LHCN-M2 (cell line): ENCODE measurements around the gene TNN. TPM values are rescaled to one million over a fixed set of nuclear protein-coding genes. Genes with fewer than 3 reads are reported as not detected.
"Not testable (repeated sequence)": the region's sequence is repeated elsewhere in the genome, so short reads cannot be mapped to it uniquely, and the experiment has no call there.

Experiments used
- DNase-seq: peaks from one replicate; pipeline ENCODE4 v3.0.0-alpha.2; 2012; ENCODE audit warnings: low read depth
- total RNA-seq: library from RNA; depleted of rRNA; stranded (reverse); fragments of >200 nt; gene quantifications from 2 replicates; pipeline ENCODE4 v1.2.3, GENCODE V29; 2014

TNN gene
- total RNA-seq, 1 experiment from 2014 or later: not detected

DNA sequence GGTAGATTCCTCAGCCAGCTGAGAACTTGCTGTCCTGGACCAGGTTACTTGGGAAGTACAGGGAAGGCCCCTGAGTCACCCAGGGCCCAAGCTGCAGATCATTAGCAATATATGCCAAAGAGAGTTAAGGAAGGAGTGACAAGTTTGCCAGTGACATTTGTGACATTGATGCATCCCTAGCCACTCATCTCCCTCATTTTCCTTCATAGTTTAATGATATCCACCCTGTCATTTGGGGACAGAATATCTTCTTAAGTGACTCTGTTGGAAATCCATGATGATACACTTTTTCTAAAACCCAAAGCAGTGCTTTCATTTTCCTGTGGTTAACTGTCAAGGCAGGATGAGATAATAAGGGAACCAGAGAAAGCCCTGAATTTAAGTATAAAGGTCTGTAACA, 3.2 kb downstream of the TNN start:
- no peak for DNase-seq

DNA sequence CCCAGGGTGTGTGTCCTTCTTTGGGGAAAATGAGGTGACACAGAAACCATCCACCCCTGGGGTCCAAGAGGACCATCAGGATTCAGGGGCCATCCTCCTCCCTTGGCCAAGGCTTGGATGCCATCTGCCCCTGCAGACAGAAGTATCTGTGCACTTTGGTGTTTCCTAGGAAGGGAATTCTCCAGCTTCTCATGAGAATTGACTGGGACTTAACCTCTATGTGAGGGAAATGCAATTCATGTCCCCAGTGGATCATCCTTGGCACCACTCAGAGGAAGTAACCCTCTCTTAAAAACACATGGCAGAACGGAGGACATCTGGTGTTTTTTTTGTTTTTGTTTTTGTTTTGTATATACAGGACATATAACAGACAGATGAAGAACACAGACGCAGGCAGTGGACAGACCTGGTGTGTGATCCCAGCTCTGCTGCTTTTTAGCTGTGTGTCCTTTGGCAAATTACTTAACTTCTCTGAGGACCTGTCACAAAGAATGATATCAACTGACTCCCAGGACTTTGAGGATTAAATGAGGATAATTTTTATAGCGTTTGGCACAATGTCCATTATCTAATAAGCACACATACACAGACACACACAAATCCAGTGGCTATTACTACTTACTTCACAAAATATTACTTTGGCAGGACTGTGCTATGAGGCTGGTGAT, 3.8 kb downstream of the TNN start:
- DNase-seq: no peak

DNA sequence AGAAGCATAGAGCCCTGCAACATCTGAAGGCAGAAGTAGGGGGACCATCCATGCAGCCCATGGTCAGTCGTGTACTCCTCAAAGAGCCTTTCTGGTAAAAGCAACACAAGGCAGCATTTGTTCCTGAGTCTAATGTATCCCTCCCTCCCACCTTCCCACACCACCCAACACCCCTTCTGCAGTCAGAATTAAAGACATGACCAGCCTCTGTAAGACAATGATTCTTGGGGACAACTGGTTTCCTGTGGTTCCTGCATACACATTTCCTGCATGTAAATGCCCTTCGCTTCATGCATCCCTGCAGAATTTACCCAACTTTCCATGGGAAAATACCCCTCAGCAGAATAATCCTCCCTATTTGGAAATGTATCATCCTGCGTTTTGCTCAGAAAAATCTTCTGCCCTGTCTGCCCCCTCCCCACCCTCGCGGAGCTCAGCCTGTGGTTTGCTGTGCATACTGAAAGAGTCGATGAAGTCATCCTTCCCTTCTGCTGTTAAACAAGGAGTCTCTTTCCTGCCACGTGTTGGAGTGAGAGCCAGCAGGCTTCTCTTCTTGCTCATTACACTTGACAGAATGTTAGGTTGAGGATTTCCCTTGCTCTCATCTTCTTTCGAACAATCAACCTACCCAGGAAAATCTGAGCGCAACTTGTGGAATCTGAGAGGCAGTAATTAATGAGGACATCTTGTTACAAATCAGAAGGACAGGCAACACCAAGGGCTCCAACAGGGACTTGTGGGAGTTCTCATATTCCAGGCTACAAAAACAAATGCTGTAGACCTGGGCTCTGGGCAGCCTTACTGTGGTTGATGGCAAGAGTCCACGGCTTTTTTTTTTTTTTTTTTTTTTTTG, 4.7 kb downstream of the TNN start:
- DNase-seq: peak; percentile 47

DNA sequence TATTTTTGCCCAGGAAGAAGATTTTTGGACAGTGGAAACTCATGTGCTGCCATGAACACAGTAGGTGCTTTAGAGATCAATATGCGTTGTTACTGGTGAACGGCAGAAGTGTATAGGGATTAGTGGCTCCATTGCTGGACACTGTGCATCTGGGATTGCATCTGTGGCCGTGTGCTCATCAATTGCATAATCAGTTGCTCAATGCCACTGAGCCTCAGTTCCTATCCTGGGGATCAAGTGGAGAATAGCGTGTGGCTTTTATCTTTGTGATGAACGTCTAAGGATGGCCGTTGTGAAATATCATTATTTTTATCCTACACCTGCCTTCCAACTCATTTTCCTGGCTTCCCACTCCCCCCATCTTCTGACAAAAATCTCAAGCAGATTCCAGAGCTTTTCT, 5.4 kb downstream of the TNN start:
- DNase-seq: no peak

DNA sequence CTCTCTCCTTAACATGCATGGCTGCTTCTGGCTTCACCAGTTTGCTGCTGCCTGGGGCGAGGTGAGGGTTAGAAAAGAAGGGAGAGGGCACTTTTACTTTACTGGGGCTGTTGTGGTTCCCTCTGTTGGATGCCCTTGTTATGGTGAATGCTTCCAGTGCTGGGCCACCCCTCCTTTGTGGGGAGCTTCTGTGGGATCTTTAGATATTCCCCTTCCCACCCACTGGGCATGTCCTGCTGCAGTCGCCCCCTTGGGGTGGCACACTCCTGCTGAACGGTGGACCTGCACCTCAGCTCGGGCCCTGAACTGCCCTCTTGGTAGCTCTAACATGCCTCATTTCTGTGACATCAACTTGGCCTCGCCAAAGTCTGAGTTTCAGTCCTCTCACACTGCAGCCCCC, 6.0 kb downstream of the TNN start:
- DNase-seq: no peak

DNA sequence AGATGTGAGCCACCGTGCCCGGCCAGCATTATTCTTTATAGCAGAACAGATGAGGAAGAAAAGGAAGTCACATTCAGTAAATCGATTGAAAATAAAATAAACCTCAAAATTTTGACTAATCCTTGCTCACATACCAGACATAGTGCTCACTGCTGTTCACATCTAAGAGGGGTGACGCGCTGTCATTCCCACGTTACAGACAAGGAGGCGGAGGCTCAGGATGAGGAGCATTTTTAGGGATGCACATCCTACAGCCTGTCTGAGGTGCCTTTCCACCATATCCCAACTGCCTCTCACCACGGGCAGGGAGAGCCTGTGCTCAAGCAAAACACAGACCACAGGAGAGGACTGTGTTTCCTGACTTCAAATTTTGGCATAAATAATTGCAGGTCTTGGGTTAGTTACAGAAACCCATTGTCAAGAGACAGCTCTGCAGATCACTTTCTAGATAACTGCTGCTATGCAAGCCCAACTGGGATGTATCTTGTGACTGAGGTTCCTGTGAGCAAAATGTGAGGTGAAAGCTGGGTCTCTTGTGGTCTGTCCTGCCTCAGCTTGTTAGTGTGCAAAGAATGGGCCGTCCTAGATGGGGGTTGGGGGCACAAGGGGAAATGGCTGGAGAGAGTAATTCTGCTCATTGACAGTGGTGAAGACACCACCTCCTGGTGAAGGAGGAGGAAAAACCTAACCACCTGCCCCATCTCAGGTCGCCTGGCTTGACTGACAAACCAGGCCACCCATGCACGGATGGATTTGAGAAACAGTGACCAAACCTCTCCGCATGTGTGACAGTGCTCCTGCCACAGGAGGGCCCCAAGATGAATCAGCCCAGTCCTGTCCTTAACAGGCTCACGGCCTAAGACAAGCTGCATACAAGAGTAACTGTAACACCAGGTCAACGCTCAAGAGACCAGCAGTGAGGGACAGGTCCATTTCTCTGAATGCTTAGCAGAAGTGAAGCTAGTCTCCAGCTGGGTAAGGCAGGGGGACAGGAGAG, 8.2 kb downstream of the TNN start:
- DNase-seq: no peak

DNA sequence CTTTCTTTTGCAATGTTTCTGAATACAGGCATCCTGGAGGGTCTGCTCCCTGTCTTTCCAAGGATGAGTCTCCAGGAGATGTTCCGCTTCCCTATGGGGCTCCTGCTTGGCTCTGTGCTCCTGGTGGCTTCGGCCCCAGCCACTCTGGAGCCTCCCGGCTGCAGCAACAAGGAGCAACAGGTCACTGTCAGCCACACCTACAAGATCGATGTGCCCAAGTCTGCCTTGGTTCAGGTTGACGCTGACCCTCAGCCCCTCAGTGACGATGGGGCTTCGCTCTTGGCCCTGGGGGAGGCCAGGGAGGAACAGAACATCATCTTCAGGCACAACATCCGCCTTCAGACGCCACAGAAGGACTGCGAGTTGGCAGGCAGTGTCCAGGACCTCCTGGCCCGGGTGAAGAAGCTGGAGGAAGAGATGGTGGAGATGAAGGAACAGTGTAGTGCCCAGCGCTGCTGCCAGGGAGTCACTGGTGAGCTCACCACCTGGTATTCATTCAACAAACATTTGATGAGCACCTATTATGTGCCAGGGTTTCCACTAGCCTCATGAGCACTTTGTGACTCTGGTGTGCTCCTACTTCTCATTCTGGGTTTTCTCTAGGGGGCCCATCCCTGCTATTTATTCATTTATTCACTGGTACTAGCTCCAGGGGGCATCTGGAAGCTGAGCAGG, 9.9 kb downstream of the TNN start:
- no peak for DNase-seq

DNA sequence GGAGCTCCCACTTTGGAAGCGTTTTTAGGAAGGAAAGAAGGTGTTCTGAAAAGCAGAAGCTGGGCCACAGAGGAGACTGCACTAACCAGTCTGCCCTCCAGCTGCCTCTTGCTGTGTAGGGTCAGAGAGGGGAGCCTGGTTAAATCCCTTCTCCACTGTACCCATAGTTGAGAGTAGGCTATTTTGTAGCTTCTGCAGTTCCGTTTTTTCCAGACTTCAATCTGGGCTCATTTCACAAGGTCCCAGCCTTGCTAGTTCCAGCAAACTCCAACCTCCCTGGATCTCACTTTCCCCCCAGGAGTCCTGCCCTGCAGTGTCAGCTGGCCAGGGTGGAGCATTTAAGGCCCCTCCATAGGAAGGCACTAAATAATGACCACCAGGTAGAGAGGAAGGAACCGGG, 11.0 kb downstream of the TNN start:
- no peak for DNase-seq

DNA sequence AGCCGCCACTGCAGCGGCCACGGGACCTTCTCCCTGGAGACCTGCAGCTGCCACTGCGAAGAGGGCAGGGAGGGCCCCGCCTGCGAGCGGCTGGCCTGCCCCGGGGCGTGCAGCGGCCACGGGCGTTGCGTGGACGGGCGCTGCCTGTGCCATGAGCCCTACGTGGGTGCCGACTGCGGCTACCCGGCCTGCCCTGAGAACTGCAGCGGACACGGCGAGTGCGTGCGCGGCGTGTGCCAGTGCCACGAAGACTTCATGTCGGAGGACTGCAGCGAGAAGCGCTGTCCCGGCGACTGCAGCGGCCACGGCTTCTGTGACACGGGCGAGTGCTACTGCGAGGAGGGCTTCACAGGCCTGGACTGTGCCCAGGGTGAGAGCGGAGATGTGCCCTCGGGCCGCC, 11.7 kb downstream of the TNN start:
- DNase-seq: no peak

DNA sequence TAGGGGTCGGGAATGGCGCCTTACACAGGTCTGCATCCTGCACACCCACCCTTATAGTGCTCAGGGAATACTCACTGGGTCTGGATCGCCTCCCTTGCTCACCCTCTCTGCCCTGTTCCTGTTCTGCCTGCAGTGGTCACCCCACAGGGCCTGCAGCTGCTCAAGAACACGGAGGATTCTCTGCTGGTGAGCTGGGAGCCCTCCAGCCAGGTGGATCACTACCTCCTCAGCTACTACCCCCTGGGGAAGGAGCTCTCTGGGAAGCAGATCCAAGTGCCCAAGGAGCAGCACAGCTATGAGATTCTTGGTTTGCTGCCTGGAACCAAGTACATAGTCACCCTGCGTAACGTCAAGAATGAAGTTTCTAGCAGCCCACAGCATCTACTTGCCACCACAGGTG, 12.4 kb downstream of the TNN start:
- no peak for DNase-seq

DNA sequence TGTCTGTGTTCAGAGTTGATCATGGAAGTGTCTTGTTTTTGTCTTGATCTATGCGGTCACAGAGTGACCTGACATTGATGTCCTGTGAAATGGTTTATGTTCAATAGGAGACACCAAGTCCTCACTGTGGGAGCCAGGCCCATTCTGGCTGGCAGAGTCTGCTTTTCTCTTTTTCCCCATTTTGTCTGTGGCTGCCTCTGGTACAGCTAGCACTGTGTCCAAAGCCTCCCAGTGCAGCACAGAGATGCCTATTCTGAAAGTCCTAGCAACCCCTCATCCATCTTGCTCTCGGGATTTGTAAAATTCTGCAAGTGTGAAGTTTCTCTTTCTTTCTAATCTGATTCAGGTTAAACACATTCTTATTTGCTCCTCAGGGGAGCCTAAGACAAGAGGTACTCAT, 14.3 kb downstream of the TNN start:
- DNase-seq: no peak

DNA sequence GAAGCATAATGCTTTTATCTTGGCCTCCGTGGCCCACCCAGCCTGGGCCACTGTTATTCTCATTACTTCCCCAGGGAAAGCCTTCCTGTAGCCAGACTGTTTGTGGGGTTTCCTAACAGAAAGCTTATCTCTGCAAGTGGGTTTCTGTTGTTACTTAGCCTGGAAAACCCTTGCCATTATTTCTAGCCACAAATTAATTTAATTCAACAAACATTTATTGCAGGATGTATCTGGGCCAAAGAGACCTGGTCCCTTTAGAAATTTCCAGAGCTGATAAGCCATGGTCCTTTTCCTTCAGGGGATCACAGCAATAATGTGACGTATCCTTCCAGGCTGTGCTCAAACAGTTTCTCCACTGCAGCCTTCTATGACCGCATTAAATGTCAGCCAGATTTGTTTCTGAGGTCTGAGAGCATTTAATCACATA, 20.9 kb downstream of the TNN start:
- DNase-seq: no peak

DNA sequence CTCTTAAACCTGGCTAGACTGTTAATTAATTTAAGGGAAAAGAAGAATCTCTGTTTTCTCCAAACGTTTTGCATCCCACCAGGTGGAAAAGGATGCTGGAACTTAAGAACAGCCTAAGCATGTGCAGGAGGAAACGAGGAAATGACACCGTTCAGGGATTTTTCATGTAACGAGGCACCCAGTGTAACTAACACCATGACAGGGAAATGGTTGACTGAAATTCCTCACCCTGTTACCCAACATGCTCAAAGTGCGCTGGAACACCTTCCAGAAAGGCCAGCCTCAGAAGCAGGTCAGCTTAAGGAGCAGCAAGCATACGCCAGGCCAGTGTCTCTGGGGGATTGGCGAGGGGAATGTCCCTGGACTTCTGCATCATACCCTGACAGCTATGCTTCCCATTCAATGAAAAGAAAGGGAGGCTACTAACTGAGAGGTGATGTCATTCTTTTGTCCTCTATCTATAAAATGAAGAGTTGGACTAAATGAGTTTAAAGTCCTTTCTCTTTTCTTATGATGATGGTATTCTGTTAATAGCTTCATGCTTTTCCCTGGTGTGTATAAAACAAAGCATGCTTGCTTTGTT, 21.6 kb downstream of the TNN start:
- no peak for DNase-seq

DNA sequence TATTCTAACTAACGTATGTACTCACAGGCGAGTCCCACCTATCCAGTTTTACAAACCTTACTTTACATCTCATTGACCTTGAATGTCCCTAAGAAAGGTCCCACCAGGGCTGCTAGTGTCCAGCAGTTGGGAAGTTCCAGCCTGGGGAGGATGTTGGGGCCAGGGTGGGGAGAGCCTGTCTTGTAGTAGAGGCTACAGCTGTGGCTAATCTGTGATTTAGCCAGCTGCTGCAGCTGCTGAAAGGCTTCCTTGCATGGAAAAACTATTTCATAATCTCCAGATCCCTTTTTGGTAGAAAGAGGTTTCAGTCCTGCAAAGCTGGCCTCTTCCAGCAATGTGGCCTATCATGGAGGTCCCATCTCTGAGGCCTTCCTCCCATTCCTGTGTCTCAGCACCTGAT, 23.1 kb downstream of the TNN start:
- DNase-seq: no peak

DNA sequence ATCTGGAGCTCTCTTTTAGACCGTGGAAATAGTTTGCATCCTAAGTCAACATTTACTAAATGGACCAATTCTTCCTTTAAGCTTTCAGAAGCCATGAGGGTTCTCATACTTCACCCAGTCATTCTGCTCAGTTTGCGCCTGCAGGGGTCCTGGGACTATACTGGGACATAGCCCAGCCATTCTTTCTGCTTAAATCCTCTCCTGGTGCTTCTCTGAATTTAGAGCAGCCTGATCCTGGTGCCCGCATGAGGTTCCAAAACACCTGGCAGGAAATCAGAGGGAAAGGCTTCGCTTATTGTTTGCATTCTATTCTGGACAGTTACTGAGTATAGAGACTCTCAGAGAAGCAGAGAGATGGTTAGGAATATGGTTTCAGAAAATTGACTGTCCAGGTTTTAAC, 27.0 kb downstream of the TNN start:
- DNase-seq: no peak

DNA sequence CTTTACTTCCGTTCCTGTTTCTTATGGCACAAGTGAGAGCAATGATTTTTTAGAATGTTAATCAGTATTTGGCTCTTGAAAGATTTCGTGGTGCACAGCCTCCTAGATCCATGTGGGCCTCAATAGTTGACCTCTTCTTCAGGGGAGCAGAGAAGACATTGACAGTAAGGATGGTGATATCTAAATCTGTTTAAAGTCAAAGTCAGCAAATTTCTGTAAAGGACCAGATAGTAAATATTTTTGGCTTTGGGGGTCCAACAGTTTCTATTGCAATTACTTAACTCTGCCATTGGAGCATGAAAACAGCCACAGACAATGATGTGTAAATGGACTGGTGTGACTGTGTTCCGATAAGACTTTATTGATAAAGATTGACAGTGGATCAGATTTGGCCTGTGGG, 27.4 kb downstream of the TNN start:
- no peak for DNase-seq

DNA sequence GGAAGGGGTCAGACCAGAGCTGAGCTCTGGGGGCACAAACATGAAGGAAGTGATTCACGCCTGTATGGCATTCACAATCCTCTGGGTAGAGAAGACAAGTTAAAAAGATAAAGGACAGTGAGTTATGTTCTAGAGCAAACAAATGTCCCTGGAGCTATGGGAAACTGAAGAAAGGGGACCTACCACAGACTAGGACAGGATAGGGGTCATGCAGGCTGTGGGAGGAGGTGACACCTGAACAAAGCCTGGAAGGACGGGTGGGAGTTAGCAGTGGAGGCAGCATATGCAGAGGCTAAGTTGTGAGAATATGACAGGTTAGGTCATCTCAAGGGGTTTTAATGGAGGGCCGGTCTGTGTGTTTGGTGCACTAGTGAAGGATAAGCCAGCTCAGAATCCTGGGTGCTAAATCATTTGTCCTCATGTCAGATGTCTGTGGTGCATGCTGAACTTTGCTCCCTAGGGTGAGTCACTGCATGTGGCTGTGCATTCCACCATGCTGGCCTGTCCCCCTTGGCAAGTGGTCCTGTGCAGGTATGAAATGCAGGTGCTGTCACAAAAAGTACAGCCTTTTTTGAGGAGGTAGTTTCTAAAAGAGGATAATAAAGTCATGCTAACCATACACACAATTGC, 28.5 kb downstream of the TNN start:
- no peak for DNase-seq

DNA sequence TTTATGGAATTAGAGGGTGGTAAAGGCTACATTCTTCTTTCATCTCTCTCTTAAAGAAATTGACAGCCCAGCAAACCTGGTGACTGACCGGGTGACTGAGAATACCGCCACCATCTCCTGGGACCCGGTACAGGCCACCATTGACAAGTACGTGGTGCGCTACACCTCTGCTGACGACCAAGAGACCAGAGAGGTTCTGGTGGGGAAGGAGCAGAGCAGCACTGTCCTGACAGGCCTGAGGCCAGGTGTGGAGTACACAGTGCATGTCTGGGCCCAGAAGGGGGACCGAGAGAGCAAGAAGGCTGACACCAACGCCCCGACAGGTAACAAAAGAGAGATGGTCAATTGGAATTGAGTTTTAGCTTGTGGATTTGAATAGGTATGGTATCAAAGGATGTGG, 29.7 kb downstream of the TNN start:
- DNase-seq: no peak

DNA sequence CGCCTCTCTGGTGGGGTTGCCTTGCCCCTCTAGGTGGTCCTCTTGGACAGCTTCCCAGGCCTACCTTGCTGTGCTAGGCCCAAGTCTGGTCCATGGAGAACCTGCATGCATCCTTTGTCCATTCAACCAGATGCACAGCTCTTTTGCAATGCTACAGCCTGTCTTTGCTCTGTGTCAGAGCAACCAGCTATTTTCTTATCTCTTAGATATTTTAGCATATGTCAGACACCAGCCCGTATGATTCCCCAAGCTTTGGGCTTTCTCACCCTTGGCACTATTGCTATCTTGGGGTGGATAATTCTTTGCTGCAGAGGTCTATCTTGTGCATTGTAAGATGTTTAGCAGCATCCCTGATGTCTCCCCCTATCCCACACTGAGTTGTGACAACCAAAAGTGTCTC, 32.3 kb downstream of the TNN start:
- DNase-seq: no peak

DNA sequence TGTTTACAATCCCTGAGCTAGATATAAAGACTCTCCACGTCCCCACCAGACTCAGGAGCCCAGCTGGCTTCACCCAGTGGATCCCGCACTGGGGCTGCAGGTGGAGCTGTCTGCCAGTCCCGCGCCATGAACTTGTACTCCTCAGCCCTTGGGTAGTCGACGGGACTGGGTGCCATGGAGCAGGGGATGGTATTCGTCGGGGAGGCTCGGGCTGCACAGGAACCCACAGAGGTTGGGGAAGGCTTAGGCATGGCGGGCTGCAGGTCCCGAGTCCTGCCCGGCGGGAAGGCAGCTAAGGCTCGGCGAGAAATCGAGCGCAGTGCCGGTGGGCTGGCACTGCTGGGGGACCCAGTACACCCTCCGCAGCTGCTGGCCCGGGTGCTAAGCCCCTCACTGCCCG, 34.5 kb downstream of the TNN start:
- DNase-seq: not testable (repeated sequence)

DNA sequence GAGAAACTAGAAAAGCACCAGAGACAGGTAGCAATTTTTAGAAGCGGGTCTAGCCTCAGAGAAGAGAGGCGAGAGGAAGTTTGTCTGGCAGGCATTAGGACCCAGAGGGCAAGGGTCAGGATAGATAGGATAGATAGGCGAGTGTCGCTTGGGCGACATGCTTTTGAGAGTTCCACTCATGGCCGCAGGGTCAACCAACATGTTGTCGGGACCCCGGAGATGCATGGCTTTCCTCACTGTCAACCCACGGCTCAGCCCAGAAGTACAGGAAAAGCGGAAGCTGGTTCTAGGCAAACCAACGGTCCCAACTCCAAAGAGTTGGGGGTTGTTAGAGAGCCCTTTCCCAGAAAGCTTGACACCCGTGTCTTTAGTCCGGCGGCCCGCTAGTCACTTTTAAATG, 38.9 kb downstream of the TNN start:
- DNase-seq: not testable (repeated sequence)
